Activated CD4-positive, CD25-positive, alpha-beta regulatory T cell treated with anti-CD3 and anti-CD28 coated beads, Interleukin-2, amount 50 U/mL, for 72 hours (primary cell): Measurements from ENCODE around the gene PLCD1.
"Not testable (repeated sequence)": the region's sequence is repeated elsewhere in the genome, so short reads cannot be mapped to it uniquely, and the experiment has no call there.

Experiments
- DNase-seq: peaks from one replicate; pipeline ENCODE4 v3.0.0; 2021

PLCD1 gene

GRCh38 chr3:37984051-37984450, 45.4 kb downstream of the PLCD1 start:
- no peak for DNase-seq

- no peak for DNase-seq
Observed at GRCh38 chr3:37982331-37982730, 47.1 kb downstream of the PLCD1 start.

- no peak for DNase-seq
Observed at GRCh38 chr3:37981348-37981664, 48.1 kb downstream of the PLCD1 start.

- no peak for DNase-seq
Observed at GRCh38 chr3:37980462-37981347, 48.7 kb downstream of the PLCD1 start.

- DNase-seq = no peak
Observed at GRCh38 chr3:37979541-37980461, 49.6 kb downstream of the PLCD1 start.

- peak; percentile 71 for DNase-seq
Observed at GRCh38 chr3:37974121-37975083, 55.0 kb downstream of the PLCD1 start.

- DNase-seq = no peak
Observed at GRCh38 chr3:37973246-37974054, 56.0 kb downstream of the PLCD1 start.

- not testable (repeated sequence) for DNase-seq
Observed at GRCh38 chr3:37972056-37972455, 57.4 kb downstream of the PLCD1 start.

- no peak for DNase-seq
Observed at GRCh38 chr3:37971467-37971866, 58.0 kb downstream of the PLCD1 start.

- no peak for DNase-seq
Observed at GRCh38 chr3:37970802-37971201, 58.6 kb downstream of the PLCD1 start.

GRCh38 chr3:37969596-37970100, 59.8 kb downstream of the PLCD1 start:
- DNase-seq = no peak

GRCh38 chr3:37968813-37969595, 60.4 kb downstream of the PLCD1 start:
- no peak for DNase-seq

GRCh38 chr3:37968199-37968598, 61.2 kb downstream of the PLCD1 start:
- no peak for DNase-seq

- peak; percentile 52 for DNase-seq
Observed at GRCh38 chr3:37967260-37967881, 62.1 kb downstream of the PLCD1 start.

- DNase-seq = no peak
Observed at GRCh38 chr3:37964716-37965115, 64.7 kb downstream of the PLCD1 start.

- DNase-seq = no peak
Observed at GRCh38 chr3:37964146-37964545, 65.3 kb downstream of the PLCD1 start.

GRCh38 chr3:37963635-37964034, 65.8 kb downstream of the PLCD1 start:
- DNase-seq = no peak

- DNase-seq = no peak
Observed at GRCh38 chr3:37963016-37963415, 66.4 kb downstream of the PLCD1 start.

GRCh38 chr3:37961622-37962431, 67.6 kb downstream of the PLCD1 start:
- DNase-seq = no peak
